Prostate gland (tissue), 2 donors: ENCODE results near the gene GFI1B.

Source experiments
- POLR2AphosphoS5 ChIP-seq: sonication (generic); formaldehyde crosslinking; IDR thresholded peaks from one replicate; pipeline ENCODE4 v1.6.1; 2017; ENCODE audit warnings: antibody characterized with exemption
- TF ChIP-seq, protein P1 (sequence below), 4 experiments: fragments of 200-600 bp in 2 of 4; fragments of 450-650 bp in 2 of 4; sonication (generic) in 2 of 4; IDR thresholded peaks; 1 replicate in 3 of 4; 2 replicates in 1 of 4; pipeline ENCODE4 v1.5.1; 2016 to 2019; ENCODE audit warnings: antibody characterized with exemption in 4 of 4, mild to moderate bottlenecking in 2 of 4, moderate library complexity in 2 of 4

- TF ChIP-seq, protein P1, sequence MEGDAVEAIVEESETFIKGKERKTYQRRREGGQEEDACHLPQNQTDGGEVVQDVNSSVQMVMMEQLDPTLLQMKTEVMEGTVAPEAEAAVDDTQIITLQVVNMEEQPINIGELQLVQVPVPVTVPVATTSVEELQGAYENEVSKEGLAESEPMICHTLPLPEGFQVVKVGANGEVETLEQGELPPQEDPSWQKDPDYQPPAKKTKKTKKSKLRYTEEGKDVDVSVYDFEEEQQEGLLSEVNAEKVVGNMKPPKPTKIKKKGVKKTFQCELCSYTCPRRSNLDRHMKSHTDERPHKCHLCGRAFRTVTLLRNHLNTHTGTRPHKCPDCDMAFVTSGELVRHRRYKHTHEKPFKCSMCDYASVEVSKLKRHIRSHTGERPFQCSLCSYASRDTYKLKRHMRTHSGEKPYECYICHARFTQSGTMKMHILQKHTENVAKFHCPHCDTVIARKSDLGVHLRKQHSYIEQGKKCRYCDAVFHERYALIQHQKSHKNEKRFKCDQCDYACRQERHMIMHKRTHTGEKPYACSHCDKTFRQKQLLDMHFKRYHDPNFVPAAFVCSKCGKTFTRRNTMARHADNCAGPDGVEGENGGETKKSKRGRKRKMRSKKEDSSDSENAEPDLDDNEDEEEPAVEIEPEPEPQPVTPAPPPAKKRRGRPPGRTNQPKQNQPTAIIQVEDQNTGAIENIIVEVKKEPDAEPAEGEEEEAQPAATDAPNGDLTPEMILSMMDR (IDR thresholded peaks at IDR 0.05) = no peak
- TF ChIP-seq POLR2AphosphoS5 = no peak
Observed at GRCh38 chr9:133004999-133005760, 26.7 kb downstream of the GFI1B start.
